ENCODE data around the gene COL11A2. TPM values are rescaled to one million over a fixed set of nuclear protein-coding genes. Genes with fewer than 3 reads are reported as not detected.

Gene COL11A2
- total RNA-seq, 2 experiments from 2014 or later = 0.69 to 1.0 TPM

DNA sequence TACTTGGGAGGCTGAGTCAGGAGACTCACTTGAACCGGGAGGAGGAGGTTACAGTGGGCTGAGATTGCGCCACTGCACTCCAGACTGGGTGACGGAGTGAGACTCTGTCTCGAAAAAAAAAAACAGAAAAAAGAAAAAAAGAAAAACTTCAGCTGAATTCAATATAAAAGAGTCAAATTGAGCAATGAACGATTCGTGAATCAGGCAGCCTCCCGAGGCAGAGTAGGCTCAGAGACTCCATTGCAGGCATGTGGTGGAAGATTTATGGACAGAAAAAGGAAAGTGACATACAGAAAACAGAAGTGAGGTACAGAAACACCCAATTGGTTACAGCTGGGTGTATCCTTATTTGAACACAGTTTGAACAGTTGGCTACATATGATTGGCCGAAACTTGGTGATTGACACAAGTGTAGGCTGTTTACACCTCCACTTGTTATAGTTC, 60.2 kb downstream of the COL11A2 start:
- Mint-ChIP-seq H3K27me3 (peaks cover 18% of the 10 kb centered on the region), H3K4me3 (no peak overlapping the region), H3K9me3 (no peaks in the 10 kb centered on the region), H3K4me1 (ENCODE audit: low read depth) (no peaks in the 10 kb centered on the region), H3K27ac (no peak overlapping the region), H3K36me3 (no peaks in the 10 kb centered on the region)
- ChIA-PET POLR2A (no interaction called here), CTCF (no interaction called here)
- intact Hi-C loops (cut with micrococcal nuclease) = no loop called here
- DNase-seq = no peak

DNA sequence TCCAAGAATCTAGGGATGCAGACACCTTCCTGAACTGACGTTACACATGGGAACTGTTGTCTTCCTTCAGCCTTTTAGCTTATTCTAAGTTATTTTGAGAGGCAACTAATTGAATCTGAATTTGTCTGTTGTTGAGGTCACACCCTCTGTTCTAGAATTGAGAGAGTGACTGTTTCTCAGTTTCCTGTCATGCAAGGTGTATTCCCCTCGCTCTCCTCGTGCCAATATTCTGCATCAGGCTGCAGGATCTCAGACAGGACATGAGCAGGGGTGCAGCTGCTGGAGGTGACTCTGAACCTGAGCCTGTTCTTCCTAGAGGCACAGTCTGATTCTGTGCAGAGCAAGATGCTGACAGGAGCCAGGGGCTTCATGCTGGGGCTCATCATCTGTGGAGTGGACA, 63.9 kb downstream of the COL11A2 start:
- no peak overlapping the region for H3K4me3 Mint-ChIP-seq
- intact Hi-C loops (cut with micrococcal nuclease) = no loop called here
- peaks cover 2% of the 10 kb centered on the region for H3K36me3 Mint-ChIP-seq
- ChIA-PET POLR2A (no interaction called here), CTCF (interaction anchor here (1.1 to 1.9 kb wide), 5 partner anchors 9 to 122 kb away, joined by 4 to 5 read pairs (median 4); no protein-coding TSS in a partner anchor)
- DNase-seq = peak; percentile 15
- H3K4me1 Mint-ChIP-seq (ENCODE audit: low read depth) = no peaks in the 10 kb centered on the region
- H3K9me3 Mint-ChIP-seq = peaks cover 12% of the 10 kb centered on the region
- H3K27me3 Mint-ChIP-seq = peaks cover 26% of the 10 kb centered on the region
- no peak overlapping the region for H3K27ac Mint-ChIP-seq

DNA sequence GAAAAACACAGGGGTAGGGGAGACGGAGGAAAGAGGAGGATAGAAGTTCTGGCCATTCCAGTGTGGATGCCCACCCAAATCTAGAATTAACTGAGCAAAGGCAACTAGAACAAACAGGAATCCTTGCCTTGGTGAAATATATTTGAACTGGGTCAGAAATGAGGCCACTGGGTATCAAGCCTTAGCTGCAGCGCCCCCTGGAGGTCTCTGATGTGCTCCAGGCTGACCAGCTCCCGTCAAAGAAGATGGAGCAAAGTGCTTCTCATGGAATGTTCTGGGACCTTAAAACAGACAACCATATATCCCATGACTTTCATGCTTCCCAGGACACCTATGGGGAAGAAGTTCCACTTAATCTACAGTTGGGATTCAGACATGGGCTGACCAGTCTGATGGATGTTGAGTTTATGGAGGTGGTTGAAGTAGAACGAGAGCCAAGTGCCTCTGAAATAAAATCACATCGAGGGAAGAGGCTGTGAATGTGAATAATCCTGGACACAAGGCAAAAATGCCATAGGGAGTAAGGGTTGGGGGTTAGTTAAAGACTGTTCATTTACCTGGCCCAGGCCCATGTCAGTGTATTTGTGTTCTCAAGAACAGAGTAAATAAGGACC, 66.1 kb downstream of the COL11A2 start:
- H3K27me3 Mint-ChIP-seq = peaks cover 26% of the 10 kb centered on the region
- peaks cover 2% of the 10 kb centered on the region for H3K36me3 Mint-ChIP-seq
- no peak overlapping the region for H3K27ac Mint-ChIP-seq
- intact Hi-C loops (cut with micrococcal nuclease) = no loop called here
- H3K4me1 Mint-ChIP-seq (ENCODE audit: low read depth) = no peaks in the 10 kb centered on the region
- H3K9me3 Mint-ChIP-seq = peaks cover 13% of the 10 kb centered on the region
- no peak overlapping the region for H3K4me3 Mint-ChIP-seq
- POLR2A ChIA-PET = no interaction called here
- CTCF ChIA-PET = interaction anchor here (0.6 to 4.9 kb wide), 19 partner anchors 9 to 173 kb away, joined by 3 to 91 read pairs (median 4); partner anchors contain the start of genes HLA-DMA and HSD17B8
- peak; percentile 75 for DNase-seq

DNA sequence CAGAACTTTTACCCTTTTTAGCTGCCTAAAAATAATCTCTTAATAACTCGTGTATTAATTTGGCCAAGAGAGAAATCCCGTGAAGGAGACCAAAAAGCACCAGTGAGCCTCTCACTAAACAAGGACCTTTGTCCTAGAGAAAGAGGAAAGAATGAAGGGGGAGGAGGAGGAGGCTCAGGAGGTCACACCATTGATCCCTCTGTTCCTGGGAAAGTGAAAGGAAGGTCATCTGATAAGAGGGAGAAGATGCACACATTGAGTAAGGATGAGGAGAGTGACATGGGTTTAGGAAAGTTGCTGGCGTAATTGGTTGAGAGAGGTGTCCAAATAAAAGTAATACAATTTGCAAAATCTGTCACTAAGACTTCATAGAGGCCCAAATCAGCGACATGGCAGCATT, 67.3 kb downstream of the COL11A2 start:
- Mint-ChIP-seq H3K27ac (no peak overlapping the region), H3K27me3 (peaks cover 22% of the 10 kb centered on the region), H3K9me3 (peaks cover 13% of the 10 kb centered on the region), H3K4me3 (no peak overlapping the region), H3K36me3 (peaks cover 2% of the 10 kb centered on the region), H3K4me1 (ENCODE audit: low read depth) (no peaks in the 10 kb centered on the region)
- intact Hi-C loops (cut with micrococcal nuclease) = no loop called here
- ChIA-PET POLR2A (interaction anchor here (1.0 kb wide), 1 partner anchor 153 kb away, joined by 3 read pairs; no protein-coding TSS in a partner anchor), CTCF (interaction anchor here (0.9 to 4.9 kb wide), 18 partner anchors 8 to 123 kb away, joined by 3 to 91 read pairs (median 6); partner anchors contain the start of gene RING1)
- no peak for DNase-seq

DNA sequence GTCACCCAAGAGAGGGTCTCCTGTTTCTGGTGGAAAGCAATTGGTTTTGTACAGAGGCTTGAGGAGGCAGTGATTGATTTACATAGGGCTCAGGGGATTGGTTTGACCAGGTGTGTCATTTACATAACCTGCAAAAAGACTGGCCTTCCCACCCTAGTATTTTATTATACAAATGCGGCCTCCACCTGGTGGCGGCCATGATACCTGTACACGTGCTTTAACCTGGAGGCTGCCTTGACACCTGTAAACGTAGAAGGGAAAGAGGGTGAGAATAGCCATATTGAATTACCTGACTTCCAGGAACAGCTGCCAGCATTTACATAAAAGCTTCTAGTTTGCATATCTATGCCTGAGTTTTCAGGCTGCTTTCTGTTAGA, 67.8 kb downstream of the COL11A2 start:
- Mint-ChIP-seq H3K36me3 (peaks cover 2% of the 10 kb centered on the region), H3K27me3 (peaks cover 22% of the 10 kb centered on the region), H3K27ac (no peak overlapping the region), H3K9me3 (peaks cover 13% of the 10 kb centered on the region), H3K4me1 (ENCODE audit: low read depth) (no peaks in the 10 kb centered on the region), H3K4me3 (no peak overlapping the region)
- DNase-seq = no peak
- ChIA-PET POLR2A (interaction anchor here (1.0 kb wide), 1 partner anchor 153 kb away, joined by 3 read pairs; no protein-coding TSS in a partner anchor), CTCF (interaction anchor here (0.6 to 4.9 kb wide), 21 partner anchors 9 to 231 kb away, joined by 3 to 91 read pairs (median 5); partner anchors contain the start of genes RING1, RPS18 and VPS52)
- intact Hi-C loops (cut with micrococcal nuclease) = no loop called here

DNA sequence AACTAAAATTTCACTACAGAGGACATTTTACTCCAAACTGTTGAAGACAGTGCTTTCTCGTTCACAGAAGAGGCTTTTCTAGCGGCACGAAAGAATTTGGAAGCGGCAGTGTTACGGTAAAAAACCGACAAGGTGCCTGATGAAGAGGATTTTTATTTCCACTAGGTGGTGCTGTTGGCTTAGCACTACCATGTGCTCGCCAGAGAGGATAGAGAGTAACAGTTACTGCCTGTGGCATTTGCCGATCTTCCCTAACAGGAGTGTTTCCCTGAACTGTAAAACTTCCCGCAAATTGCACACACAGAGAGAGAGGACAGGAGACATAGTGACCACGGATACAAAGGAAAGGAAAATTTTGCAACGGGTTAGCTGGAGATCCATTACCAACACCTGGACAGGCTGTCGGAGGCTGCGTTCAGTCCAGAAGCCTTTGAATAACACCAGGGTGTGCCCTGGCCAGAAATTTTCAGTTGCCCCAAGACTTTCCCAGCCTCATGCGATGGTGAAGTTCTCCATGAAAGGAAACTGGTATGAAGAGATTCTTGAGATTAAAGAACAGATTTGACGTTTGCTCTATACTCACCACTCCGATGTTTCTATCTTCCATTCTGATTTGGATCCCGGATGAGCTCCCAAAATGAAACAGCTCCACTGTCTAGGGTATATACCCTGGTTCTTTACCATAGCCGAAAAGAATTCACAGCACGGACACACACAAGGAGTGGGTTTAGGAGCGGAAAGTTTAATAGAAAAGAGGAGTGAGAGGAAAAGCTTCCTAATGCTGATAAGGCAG, 68.3 kb downstream of the COL11A2 start:
- Mint-ChIP-seq H3K9me3 (peaks cover 13% of the 10 kb centered on the region), H3K4me1 (ENCODE audit: low read depth) (no peaks in the 10 kb centered on the region), H3K4me3 (no peak overlapping the region), H3K27ac (no peak overlapping the region), H3K36me3 (peaks cover 2% of the 10 kb centered on the region), H3K27me3 (peaks cover 20% of the 10 kb centered on the region)
- ChIA-PET CTCF (interaction anchor here (0.6 to 4.9 kb wide), 19 partner anchors 10 to 230 kb away, joined by 3 to 91 read pairs (median 5); partner anchors contain the start of genes RING1, RPS18 and VPS52), POLR2A (interaction anchor here (1.0 kb wide), 1 partner anchor 152 kb away, joined by 3 read pairs; no protein-coding TSS in a partner anchor)
- intact Hi-C loops (cut with micrococcal nuclease) = loop anchor here (1.0 kb wide), 1 partner anchor 125 kb away; no protein-coding TSS in a partner anchor
- peak; percentile 40 for DNase-seq

DNA sequence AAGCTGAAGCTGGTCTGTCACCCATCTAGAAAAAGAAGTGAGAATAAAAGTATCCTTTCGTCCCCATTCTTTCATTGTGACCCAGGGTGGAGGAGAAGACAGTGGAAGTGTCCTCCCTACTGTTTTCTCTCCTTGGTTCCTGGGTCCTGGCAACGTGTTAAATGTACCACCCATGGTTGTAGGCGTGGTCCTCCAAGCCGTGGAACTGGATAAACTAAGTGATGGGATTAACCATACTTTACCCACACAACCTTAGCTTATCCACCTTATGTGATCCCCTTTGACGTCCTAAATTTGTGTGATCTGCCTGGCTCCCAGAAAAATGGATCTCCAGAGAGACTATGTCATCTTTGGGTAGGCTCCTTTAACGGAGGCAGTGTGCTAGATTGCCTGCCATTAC, 69.1 kb downstream of the COL11A2 start:
- peaks cover 2% of the 10 kb centered on the region for H3K36me3 Mint-ChIP-seq
- no peak for DNase-seq
- intact Hi-C loops (cut with micrococcal nuclease) = loop anchor here (1.0 kb wide), 1 partner anchor 126 kb away; no protein-coding TSS in a partner anchor
- CTCF ChIA-PET = interaction anchor here (1.2 to 4.9 kb wide), 11 partner anchors 9 to 229 kb away, joined by 3 to 91 read pairs (median 7); partner anchors contain the start of gene RING1
- POLR2A ChIA-PET = no interaction called here
- peaks cover 13% of the 10 kb centered on the region for H3K9me3 Mint-ChIP-seq
- H3K4me1 Mint-ChIP-seq (ENCODE audit: low read depth) = no peaks in the 10 kb centered on the region
- no peak overlapping the region for H3K27ac Mint-ChIP-seq
- peaks cover 22% of the 10 kb centered on the region for H3K27me3 Mint-ChIP-seq
- H3K4me3 Mint-ChIP-seq = no peak overlapping the region

DNA sequence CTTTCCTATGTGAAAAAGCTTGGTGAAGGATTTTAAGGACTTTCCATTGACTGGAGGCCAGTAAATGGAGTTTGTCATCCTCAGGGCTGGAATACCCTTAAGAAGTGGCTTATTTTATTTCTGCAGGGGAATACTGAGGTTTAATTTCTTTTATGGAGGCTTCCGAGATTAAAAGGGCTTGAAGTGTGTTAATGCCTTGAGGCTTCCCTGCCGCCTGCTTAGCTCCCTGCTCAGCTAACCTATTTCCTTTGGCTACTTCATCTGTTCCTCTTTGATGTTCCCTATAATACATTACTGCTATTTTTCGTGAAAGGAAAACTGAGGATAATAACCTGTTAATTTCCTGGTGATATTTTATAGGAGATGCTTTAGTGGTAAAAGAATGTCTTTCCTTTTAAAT, 72.3 kb downstream of the COL11A2 start:
- DNase-seq = no peak
- intact Hi-C loops (cut with micrococcal nuclease) = no loop called here
- Mint-ChIP-seq H3K27me3 (peaks cover 36% of the 10 kb centered on the region), H3K9me3 (peaks cover 13% of the 10 kb centered on the region), H3K4me1 (ENCODE audit: low read depth) (peaks cover 7% of the 10 kb centered on the region), H3K4me3 (no peak overlapping the region), H3K36me3 (peaks cover 2% of the 10 kb centered on the region), H3K27ac (no peak overlapping the region)
- ChIA-PET CTCF (interaction anchor here (0.9 to 6.4 kb wide), 14 partner anchors 17 to 224 kb away, joined by 3 to 70 read pairs (median 4); partner anchors contain the start of genes HLA-DPB1 and RING1), POLR2A (no interaction called here)

DNA sequence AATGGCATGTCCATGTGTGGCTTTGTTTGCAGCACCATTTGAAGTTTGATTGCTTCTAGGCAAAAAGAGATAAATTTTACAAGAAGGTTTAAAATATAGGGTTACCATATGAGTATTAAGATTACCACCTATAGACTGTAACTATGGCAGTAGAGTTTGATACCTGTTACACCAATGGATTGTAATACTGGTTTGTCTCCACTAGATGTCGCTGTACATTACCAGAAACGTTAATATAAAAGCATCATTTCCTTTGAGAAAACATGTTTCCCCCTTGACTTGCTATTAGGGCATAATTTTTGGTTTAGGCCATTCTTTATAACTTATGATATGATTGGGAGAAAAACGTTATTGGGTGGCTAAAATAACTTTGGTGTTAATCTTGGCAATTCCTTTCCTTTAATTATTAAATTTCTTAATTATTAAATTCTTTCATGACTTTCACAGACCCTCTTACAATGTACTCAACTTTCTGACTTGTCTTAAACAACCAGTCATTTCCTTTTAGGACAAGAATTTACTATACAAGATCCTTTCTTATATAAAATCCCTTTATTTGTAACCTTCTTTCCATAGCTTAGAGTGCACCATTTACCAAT, 73.6 kb downstream of the COL11A2 start:
- no peak overlapping the region for H3K27ac Mint-ChIP-seq
- no peak for DNase-seq
- intact Hi-C loops (cut with micrococcal nuclease) = loop anchor here (1.0 kb wide), 2 partner anchors 30 to 131 kb away; no protein-coding TSS in a partner anchor
- ChIA-PET CTCF (interaction anchor here (0.5 to 6.4 kb wide), 13 partner anchors 10 to 837 kb away, joined by 3 to 70 read pairs (median 4); partner anchors contain the start of gene RING1), POLR2A (no interaction called here)
- H3K27me3 Mint-ChIP-seq = peaks cover 41% of the 10 kb centered on the region
- H3K4me3 Mint-ChIP-seq = no peak overlapping the region
- peaks cover 4% of the 10 kb centered on the region for H3K9me3 Mint-ChIP-seq
- H3K36me3 Mint-ChIP-seq = no peaks in the 10 kb centered on the region
- peaks cover 7% of the 10 kb centered on the region for H3K4me1 Mint-ChIP-seq (ENCODE audit: low read depth)

DNA sequence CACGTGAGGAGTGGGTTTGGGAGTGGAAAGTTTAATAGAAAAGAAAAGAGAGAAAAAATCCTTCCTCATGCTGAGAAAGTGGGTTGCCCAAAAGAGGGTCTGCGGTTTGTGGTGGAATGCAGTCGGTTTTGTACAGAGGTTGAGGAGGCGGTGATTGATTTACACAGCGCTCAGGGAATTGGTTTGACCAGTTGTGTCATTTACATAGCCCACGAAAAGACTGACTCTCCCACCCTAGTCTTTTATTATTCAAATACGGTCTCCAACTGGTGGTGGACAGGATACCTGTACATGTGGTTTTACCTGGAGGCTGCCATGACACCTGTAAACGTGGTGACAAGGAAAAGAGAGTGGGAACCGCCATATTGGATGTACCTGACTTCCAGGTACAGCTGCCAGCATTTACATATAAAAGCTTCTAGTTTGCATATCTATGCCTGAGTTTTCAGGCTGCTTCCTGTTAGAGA, 74.4 kb downstream of the COL11A2 start:
- no peaks in the 10 kb centered on the region for H3K36me3 Mint-ChIP-seq
- no peaks in the 10 kb centered on the region for H3K9me3 Mint-ChIP-seq

DNA sequence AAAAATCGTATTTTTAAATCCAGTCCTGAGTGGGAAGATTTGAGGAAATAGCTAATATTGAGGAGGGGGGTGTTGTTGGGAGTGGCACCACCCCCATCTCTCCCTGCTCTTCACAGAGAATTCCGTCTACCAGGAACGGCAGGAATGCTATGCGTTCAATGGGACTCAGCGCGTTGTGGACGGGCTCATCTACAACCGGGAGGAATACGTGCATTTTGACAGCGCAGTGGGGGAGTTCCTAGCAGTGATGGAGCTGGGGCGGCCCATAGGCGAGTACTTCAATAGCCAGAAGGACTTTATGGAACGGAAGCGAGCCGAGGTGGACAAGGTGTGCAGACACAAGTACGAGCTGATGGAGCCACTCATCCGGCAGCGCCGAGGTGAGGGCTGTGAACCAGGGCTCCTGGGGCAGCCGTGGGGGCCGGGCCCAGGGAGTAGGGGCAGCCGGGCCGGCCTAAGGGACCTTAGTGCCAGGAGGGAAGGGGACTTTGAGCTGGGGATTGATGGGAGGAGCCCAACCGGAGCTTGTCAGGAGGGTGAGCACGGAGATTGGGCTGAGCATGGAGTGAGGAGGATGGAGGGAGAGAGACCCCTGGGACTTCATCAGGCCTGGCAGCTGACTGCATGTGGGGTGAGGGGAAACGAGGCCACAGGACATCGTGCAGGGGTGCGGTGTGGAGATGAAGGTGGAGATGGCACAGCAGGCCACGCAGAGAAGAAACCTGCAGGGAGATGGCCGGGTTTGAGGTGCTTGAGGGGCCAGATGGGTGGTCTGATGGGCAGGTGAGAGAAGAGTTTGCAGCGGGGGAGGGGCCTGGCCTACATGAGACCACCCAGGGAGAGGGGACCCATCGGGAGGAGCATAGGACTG, 75.2 kb downstream of the COL11A2 start:
- DNase-seq = peak; percentile 12
- peaks cover 54% of the 10 kb centered on the region for H3K27me3 Mint-ChIP-seq
- H3K27ac Mint-ChIP-seq = no peak overlapping the region
- H3K4me3 Mint-ChIP-seq = no peak overlapping the region
- intact Hi-C loops (cut with micrococcal nuclease) = no loop called here
- H3K9me3 Mint-ChIP-seq = no peaks in the 10 kb centered on the region
- peaks cover 7% of the 10 kb centered on the region for H3K4me1 Mint-ChIP-seq (ENCODE audit: low read depth)
- ChIA-PET POLR2A (no interaction called here), CTCF (interaction anchor here (0.7 to 6.4 kb wide), 7 partner anchors 9 to 160 kb away, joined by 3 to 70 read pairs (median 3); no protein-coding TSS in a partner anchor)
- H3K36me3 Mint-ChIP-seq = no peaks in the 10 kb centered on the region

More for the DNA sequence above, 74.4 kb downstream of the COL11A2 start:
- H3K4me1 Mint-ChIP-seq (ENCODE audit: low read depth) = peaks cover 7% of the 10 kb centered on the region
- CTCF ChIA-PET = interaction anchor here (0.5 to 6.4 kb wide), 7 partner anchors 11 to 837 kb away, joined by 3 to 70 read pairs (median 4); no protein-coding TSS in a partner anchor
- intact Hi-C loops (cut with micrococcal nuclease) = loop anchor here (1.0 kb wide), 2 partner anchors 30 to 131 kb away; no protein-coding TSS in a partner anchor
- no peak overlapping the region for H3K27ac Mint-ChIP-seq
- DNase-seq = no peak
- H3K4me3 Mint-ChIP-seq = no peak overlapping the region
- H3K27me3 Mint-ChIP-seq = peaks cover 46% of the 10 kb centered on the region
- POLR2A ChIA-PET = no interaction called here
